HFF-Myc (cell line): ENCODE measurements around the gene GATAD2A.

Experiments
- DNase-seq: peaks from one replicate; pipeline ENCODE4 v3.0.0-alpha.2; 2011; ENCODE audit warnings: low read depth; ENCODE audit errors: extremely low read depth
- H3K4me3 ChIP-seq: replicated peaks from 2 replicates; pipeline ENCODE4 v1.5.1; 2011; ENCODE audit warnings: low read depth, mild to moderate bottlenecking, control low read depth, low read length
- CTCF ChIP-seq: IDR thresholded peaks from 2 replicates; pipeline ENCODE4 v1.5.1; 2012; ENCODE audit warnings: mild to moderate bottlenecking, low read depth, low read length, control low read depth; ENCODE audit errors: missing control alignments

The GATAD2A gene

DNA sequence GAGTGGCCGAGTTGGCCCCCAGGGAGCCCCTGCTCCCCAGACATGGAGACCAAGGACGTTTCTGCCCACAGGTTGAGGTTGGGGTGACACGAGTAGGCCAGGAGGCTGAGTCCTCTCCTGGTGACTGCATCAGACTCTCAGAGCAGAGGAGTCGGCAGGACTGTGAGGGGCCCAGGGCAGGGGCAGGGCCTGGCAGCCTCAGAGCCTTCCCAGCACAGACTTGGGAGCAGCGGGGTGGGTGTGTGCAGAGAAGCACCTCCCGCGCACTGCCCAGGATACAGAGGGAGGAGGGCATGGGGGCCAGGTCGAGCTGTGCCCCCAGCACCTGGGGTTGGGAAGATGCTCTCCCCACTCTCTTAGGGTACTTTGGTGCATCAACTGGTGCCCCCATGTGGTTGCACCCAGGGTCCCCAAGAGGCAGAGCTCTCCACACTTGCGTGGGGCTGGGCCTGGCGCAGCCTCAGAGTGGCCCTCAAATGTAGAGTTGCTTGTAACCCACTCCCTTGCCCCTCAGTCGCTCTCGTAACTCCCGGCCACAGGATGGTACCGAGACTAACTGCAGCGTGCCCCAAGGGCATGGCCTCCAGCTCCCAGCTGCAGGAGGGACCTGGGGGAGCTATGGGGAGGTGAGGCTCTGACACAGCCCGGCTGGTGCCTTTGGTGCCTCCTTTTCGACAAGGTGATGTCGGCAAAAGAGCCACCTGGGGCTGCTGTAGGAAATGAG is 94.0 kb downstream of the GATAD2A start:
- H3K4me3 ChIP-seq = no peak overlapping the region
- no peak for DNase-seq
- TF ChIP-seq CTCF = no peak

GRCh38 chr19:19500975-19501644 is 95.6 kb downstream of the GATAD2A start:
- DNase-seq = no peak
- no peak overlapping the region for H3K4me3 ChIP-seq
- no peak for TF ChIP-seq CTCF

- no peak overlapping the region for H3K4me3 ChIP-seq
- no peak for TF ChIP-seq CTCF
- no peak for DNase-seq
Observed at GRCh38 chr19:19501798-19502197, 96.3 kb downstream of the GATAD2A start.

GRCh38 chr19:19502281-19502680 is 96.8 kb downstream of the GATAD2A start:
- no peak for DNase-seq
- TF ChIP-seq CTCF = no peak
- H3K4me3 ChIP-seq = no peak overlapping the region

DNA sequence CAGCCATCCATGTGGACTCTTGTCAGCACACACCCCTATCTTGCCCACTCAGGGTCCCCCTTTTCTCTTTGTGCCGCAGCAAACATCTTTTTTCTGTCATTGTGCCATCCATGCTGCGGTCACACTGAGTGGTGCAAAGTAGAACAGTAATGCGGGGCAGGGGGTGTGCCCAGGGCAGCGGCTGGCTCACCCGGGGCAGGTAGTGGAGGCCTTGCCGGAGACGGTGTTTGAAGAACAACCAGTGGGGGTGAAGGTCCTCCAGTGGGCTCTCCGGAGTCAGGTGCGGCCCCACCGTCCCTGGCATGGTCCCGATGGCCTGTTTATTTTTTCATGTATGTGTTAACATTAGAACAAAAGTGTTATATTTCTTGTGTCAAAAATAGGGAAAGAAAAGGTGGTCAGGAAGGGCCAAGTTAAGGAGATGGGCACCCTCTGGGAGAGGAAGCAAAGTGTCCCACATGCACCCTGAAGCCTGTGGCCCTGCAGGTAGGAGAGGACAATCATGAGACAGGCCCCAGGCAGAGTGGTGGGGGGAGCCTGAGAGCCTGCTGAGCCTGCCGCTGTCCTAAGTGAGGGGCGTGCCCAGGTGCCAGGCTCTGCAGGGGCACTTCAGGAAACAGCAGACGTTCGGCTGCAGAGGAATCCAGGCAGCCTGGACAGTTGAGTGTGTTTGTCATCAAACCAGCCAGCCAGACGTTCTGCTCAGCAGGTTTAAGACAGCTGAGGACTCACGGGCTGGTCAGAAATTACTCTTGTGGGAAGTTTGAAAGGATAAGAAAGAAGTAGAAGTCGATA is 97.5 kb downstream of the GATAD2A start:
- no peak overlapping the region for H3K4me3 ChIP-seq
- TF ChIP-seq CTCF = no peak
- DNase-seq = no peak

GRCh38 chr19:19504754-19505668 is 99.5 kb downstream of the GATAD2A start:
- no peak for TF ChIP-seq CTCF
- no peak for DNase-seq
- no peak overlapping the region for H3K4me3 ChIP-seq
